SU-DHL-6 (cell line): Measurements from ENCODE around the gene SMIM45.

Experiments
- CTCF ChIP-seq: fragments of 200-600 bp; sonication (generic); IDR thresholded peaks from one replicate; pipeline ENCODE4 v1.5.1; 2017; ENCODE audit warnings: antibody characterized with exemption, mild to moderate bottlenecking, low read length, moderate library complexity; ENCODE audit not compliant: insufficient read depth, poor library complexity, severe bottlenecking
- EZH2phosphoT487 ChIP-seq: fragments of 200-600 bp; sonication (generic), shearing (Covaris generic); conservative IDR thresholded peaks from 2 replicates; pipeline ENCODE4 v1.6.1; 2018; ENCODE audit warnings: mild to moderate bottlenecking, antibody characterized with exemption, low read length, moderate library complexity, mixed read lengths

GRCh38 chr22:41920271-41920976, 31.5 kb upstream of the SMIM45 start:
- TF ChIP-seq CTCF, result no peak
- TF ChIP-seq EZH2phosphoT487, result no peak
